Sigmoid colon (tissue), 4 donors: ENCODE data around the gene DHX15.

ENCODE experiments used
- CTCF ChIP-seq, 4 experiments: fragments of 450-650 bp in 3 of 4; fragments of 200-600 bp in 1 of 4; IDR thresholded peaks; one replicate each; pipeline ENCODE4 v1.5.1; 2016 to 2019; ENCODE audit warnings: antibody characterized with exemption in 4 of 4, mild to moderate bottlenecking in 3 of 4, moderate library complexity in 2 of 4
- EP300 ChIP-seq, 4 donors: sonication (generic); formaldehyde crosslinking; IDR thresholded peaks; one replicate each; pipeline ENCODE4 v1.6.1; 2017; ENCODE audit warnings: antibody characterized with exemption in 4 of 4
- POLR2A ChIP-seq, 2 donors: fragments of 450-650 bp; IDR thresholded peaks; one replicate each; pipeline ENCODE4 v1.6.1; 2016; ENCODE audit warnings: antibody characterized with exemption in 2 of 2, mild to moderate bottlenecking in 2 of 2, moderate library complexity in 2 of 2

DNA sequence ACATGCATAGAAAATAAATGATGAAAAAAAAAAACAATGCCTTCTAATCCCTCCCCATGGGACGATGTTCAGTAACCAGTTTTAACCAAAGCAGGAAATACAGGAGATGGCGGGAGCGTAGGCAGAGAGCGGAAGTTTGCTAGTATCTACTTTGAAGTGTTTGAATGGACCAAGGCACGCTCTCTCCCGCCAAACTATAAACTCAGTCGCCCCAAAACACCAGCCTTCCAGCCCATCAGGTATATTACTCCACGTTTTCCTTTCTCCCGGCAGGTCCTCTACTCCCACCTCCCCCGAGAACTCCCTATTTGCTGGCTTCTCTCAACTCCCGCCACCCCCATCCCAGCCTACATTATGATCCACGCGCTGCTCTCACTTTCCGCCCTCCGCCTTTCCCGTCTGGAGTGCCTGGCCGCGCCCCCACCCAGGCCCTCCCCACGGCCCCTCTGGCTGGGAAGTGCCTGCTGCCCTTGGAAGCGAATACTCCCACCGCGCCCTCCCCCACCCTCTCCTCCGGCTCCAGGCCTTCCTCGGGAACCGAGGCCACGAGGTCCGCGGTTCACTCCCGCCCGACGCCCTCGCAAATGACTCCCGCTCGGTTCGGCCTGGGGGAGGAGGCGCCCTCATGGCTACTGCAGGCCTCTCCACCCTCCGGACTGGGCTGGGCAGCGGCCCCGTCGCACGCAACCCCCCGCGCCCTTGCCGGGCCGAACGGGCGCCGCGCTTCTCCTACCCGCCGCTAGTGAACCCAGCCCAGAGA lies 723 bp downstream of the DHX15 start:
- TF ChIP-seq POLR2A (IDR thresholded peaks at IDR 0.05) = no peak
- no peak for TF ChIP-seq EP300 (IDR thresholded peaks at IDR 0.05)
- no peak for TF ChIP-seq CTCF (IDR thresholded peaks at IDR 0.05)
